ENCODE measurements around the gene GNAL.

DNA sequence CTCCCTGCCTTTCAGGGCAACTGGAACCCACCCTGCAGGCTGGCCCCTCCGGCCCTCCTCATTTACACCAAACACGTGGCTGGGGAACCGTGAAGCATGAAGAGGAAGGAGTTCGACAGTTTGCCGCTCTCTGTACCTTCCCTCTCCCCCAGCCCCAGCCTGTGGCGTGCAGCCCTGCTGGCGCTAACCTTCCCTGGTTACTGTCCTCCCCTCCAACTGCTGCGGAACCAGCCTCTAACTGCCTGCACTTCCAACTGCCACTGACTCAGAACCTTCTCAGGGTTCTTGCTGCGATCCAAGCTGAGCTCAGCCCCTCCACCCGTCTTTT, 19.2 kb upstream of the GNAL start:
- TF ChIP-seq, protein P1, sequence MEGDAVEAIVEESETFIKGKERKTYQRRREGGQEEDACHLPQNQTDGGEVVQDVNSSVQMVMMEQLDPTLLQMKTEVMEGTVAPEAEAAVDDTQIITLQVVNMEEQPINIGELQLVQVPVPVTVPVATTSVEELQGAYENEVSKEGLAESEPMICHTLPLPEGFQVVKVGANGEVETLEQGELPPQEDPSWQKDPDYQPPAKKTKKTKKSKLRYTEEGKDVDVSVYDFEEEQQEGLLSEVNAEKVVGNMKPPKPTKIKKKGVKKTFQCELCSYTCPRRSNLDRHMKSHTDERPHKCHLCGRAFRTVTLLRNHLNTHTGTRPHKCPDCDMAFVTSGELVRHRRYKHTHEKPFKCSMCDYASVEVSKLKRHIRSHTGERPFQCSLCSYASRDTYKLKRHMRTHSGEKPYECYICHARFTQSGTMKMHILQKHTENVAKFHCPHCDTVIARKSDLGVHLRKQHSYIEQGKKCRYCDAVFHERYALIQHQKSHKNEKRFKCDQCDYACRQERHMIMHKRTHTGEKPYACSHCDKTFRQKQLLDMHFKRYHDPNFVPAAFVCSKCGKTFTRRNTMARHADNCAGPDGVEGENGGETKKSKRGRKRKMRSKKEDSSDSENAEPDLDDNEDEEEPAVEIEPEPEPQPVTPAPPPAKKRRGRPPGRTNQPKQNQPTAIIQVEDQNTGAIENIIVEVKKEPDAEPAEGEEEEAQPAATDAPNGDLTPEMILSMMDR (IDR thresholded peaks at IDR 0.05; ENCODE audit: low read depth, low read length, missing input control), result no peak
- TF ChIP-seq SP1 (IDR thresholded peaks at IDR 0.05) (no peak), YY1 (IDR thresholded peaks at IDR 0.05) (no peak), TAF1 (conservative IDR thresholded peaks at IDR 0.05) (no peak), EGR1 (IDR thresholded peaks at IDR 0.05; ENCODE audit: low read depth in 2 of 2) (no peak)
- TF ChIP-seq, protein P2, sequence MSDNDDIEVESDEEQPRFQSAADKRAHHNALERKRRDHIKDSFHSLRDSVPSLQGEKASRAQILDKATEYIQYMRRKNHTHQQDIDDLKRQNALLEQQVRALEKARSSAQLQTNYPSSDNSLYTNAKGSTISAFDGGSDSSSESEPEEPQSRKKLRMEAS (IDR thresholded peaks at IDR 0.05), result no peak
- TF ChIP-seq, protein P3, sequence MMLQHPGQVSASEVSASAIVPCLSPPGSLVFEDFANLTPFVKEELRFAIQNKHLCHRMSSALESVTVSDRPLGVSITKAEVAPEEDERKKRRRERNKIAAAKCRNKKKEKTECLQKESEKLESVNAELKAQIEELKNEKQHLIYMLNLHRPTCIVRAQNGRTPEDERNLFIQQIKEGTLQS (IDR thresholded peaks at IDR 0.05), result no peak
- TF ChIP-seq, protein P4, sequence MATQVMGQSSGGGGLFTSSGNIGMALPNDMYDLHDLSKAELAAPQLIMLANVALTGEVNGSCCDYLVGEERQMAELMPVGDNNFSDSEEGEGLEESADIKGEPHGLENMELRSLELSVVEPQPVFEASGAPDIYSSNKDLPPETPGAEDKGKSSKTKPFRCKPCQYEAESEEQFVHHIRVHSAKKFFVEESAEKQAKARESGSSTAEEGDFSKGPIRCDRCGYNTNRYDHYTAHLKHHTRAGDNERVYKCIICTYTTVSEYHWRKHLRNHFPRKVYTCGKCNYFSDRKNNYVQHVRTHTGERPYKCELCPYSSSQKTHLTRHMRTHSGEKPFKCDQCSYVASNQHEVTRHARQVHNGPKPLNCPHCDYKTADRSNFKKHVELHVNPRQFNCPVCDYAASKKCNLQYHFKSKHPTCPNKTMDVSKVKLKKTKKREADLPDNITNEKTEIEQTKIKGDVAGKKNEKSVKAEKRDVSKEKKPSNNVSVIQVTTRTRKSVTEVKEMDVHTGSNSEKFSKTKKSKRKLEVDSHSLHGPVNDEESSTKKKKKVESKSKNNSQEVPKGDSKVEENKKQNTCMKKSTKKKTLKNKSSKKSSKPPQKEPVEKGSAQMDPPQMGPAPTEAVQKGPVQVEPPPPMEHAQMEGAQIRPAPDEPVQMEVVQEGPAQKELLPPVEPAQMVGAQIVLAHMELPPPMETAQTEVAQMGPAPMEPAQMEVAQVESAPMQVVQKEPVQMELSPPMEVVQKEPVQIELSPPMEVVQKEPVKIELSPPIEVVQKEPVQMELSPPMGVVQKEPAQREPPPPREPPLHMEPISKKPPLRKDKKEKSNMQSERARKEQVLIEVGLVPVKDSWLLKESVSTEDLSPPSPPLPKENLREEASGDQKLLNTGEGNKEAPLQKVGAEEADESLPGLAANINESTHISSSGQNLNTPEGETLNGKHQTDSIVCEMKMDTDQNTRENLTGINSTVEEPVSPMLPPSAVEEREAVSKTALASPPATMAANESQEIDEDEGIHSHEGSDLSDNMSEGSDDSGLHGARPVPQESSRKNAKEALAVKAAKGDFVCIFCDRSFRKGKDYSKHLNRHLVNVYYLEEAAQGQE (IDR thresholded peaks at IDR 0.05), result no peak

All from liver (tissue), 3 donors.